ENCODE data around the gene MBD3L3. TPM values are rescaled to one million over a fixed set of nuclear protein-coding genes. Genes with fewer than 3 reads are reported as not detected.
"Not testable (repeated sequence)": the region's sequence is repeated elsewhere in the genome, so short reads cannot be mapped to it uniquely, and the experiment has no call there.

The MBD3L3 gene
- total RNA-seq, 1 experiment from 2014 or later, result 9.0 TPM

GRCh38 chr19:7068599-7068998 lies 10.1 kb upstream of the MBD3L3 start:
- Histone ChIP-seq H3K9me3 (ENCODE audit: low read depth, low read length, poor library complexity, severe bottlenecking) (no peaks in the 10 kb centered on the region), H3K4me1 (ENCODE audit: insufficient read depth, low read length, poor library complexity, severe bottlenecking) (no peaks in the 10 kb centered on the region), H3K4me3 (ENCODE audit: low read depth, low read length, poor library complexity, severe bottlenecking) (peak overlapping the region; percentile 77), H3K36me3 (ENCODE audit: insufficient read depth, low read length, poor library complexity, severe bottlenecking) (peaks cover 23% of the 10 kb centered on the region), H3K27me3 (replicated peaks; ENCODE audit: insufficient read depth, low read depth, low read length, poor library complexity) (no peaks in the 10 kb centered on the region), H3K27ac (ENCODE audit: low read depth, low read length, poor library complexity, severe bottlenecking) (no peak overlapping the region)
- no peak for TF ChIP-seq EZH2 (IDR thresholded peaks at IDR 0.05; ENCODE audit: borderline replicate concordance, low read depth, low read length, poor library complexity, severe bottlenecking)
- no peak for TF ChIP-seq CTCF (conservative IDR thresholded peaks at IDR 0.05; ENCODE audit: low read depth, low read length)
- intact Hi-C loops (cut with micrococcal nuclease; ENCODE audit: unreplicated experiment), result no loop called here
- ChIA-PET POLR2A (ENCODE audit: low non-redundant PET) (interaction anchor here (0.5 kb wide), 1 partner anchor 89 kb away, joined by 3 read pairs; no protein-coding TSS in a partner anchor), CTCF (no interaction called here)
- no TSS peak for BruUV-seq (replicated peaks)
- no peak for DNase-seq (ENCODE audit: low spot score)

- Histone ChIP-seq H3K9me3 (ENCODE audit: low read depth, low read length, poor library complexity, severe bottlenecking) (no peaks in the 10 kb centered on the region), H3K36me3 (ENCODE audit: insufficient read depth, low read length, poor library complexity, severe bottlenecking) (peaks cover 14% of the 10 kb centered on the region), H3K27me3 (replicated peaks; ENCODE audit: insufficient read depth, low read depth, low read length, poor library complexity) (no peaks in the 10 kb centered on the region), H3K4me3 (ENCODE audit: low read depth, low read length, poor library complexity, severe bottlenecking) (no peak overlapping the region), H3K27ac (ENCODE audit: low read depth, low read length, poor library complexity, severe bottlenecking) (no peak overlapping the region), H3K4me1 (ENCODE audit: insufficient read depth, low read length, poor library complexity, severe bottlenecking) (no peaks in the 10 kb centered on the region)
- TF ChIP-seq CTCF (conservative IDR thresholded peaks at IDR 0.05; ENCODE audit: low read depth, low read length) (no peak), EZH2 (IDR thresholded peaks at IDR 0.05; ENCODE audit: borderline replicate concordance, low read depth, low read length, poor library complexity, severe bottlenecking) (no peak)
- ChIA-PET POLR2A (ENCODE audit: low non-redundant PET) (no interaction called here), CTCF (no interaction called here)
- intact Hi-C loops (cut with micrococcal nuclease; ENCODE audit: unreplicated experiment), result no loop called here
- no TSS peak for BruUV-seq (replicated peaks)
- no peak for DNase-seq (ENCODE audit: low spot score)
Observed at GRCh38 chr19:7067716-7068115, 9.2 kb upstream of the MBD3L3 start.

GRCh38 chr19:7067122-7067521 lies 8.6 kb upstream of the MBD3L3 start:
- POLR2A ChIA-PET (ENCODE audit: low non-redundant PET); H3K9me3 ChIP-seq (ENCODE audit: low read depth, low read length, poor library complexity, severe bottlenecking); H3K4me1 ChIP-seq (ENCODE audit: insufficient read depth, low read length, poor library complexity, severe bottlenecking); H3K27ac ChIP-seq (ENCODE audit: low read depth, low read length, poor library complexity, severe bottlenecking); intact Hi-C loops (cut with micrococcal nuclease; ENCODE audit: unreplicated experiment); BruUV-seq (replicated peaks); CTCF ChIA-PET; H3K27me3 ChIP-seq (replicated peaks; ENCODE audit: insufficient read depth, low read depth, low read length, poor library complexity); H3K4me3 ChIP-seq (ENCODE audit: low read depth, low read length, poor library complexity, severe bottlenecking); H3K36me3 ChIP-seq (ENCODE audit: insufficient read depth, low read length, poor library complexity, severe bottlenecking): not testable (repeated sequence)
- TF ChIP-seq CTCF (conservative IDR thresholded peaks at IDR 0.05; ENCODE audit: low read depth, low read length), result peak; percentile 41
- DNase-seq (ENCODE audit: low spot score), result peak; percentile 43

Measured in A673 (cell line).